ENCODE data around the gene BICD1. TPM values are rescaled to one million over a fixed set of nuclear protein-coding genes. Genes with fewer than 3 reads are reported as not detected.

The BICD1 gene
- total and polyA plus RNA-seq, 2 donors (not counting 1 experiment from before 2014, with no cell fraction given) = 11.1 to 12.4 TPM

DNA sequence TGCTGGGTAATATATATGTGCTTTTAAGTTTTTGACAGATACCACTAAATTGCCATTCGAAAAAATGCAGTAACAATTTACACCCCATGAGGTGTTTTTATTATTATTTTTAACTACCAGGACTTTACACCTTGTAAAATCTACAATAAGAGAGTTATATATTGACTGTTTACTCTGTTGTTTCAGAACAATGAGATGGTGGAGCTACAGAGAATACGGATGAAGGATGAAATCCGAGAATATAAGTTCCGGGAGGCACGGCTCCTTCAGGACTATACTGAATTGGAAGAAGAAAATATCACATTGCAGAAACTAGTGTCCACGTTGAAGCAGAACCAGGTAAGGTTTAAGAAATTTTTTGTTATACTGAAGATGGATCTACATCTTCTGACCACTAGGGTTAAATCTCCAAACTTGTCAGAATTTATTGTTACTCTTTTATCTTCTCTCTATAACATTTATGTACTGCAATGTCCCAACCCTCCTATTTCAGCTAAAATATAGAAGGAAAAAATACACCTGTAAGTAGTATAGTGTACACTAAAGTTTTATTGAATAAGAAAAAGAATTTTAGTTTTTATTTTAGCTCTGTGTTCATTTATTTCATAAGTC is 187.3 kb downstream of the BICD1 start:
- H3K4me3 ChIP-seq (replicated peaks in 1 of 4; ENCODE audit: control extremely low read depth in 1 of 4, insufficient read depth in 1 of 4, low read depth in 3 of 4, low read length in 4 of 4) = no peak overlapping the region
- no peak overlapping the region for H2AFZ ChIP-seq (ENCODE audit: low read length)
- H4K20me1 ChIP-seq (ENCODE audit: control insufficient read depth, extremely low read depth, insufficient read depth, low read length) = no peaks in the 10 kb centered on the region
- DNase-seq (ENCODE audit: low read depth in 2 of 2) = no peak
- H3K9ac ChIP-seq (ENCODE audit: insufficient read depth, low read length) = no peak overlapping the region
- no peak overlapping the region for H3K27ac ChIP-seq (ENCODE audit: insufficient read depth, low read length)
- H3K4me1 ChIP-seq (ENCODE audit: control insufficient read depth, extremely low read depth, insufficient read depth, low read length) = no peaks in the 10 kb centered on the region
- H3K9me3 ChIP-seq (ENCODE audit: control insufficient read depth, insufficient read depth, low read depth, low read length) = no peaks in the 10 kb centered on the region
- H3K4me2 ChIP-seq (ENCODE audit: extremely low read depth, insufficient read depth, low read length) = no peak overlapping the region
- H3K79me2 ChIP-seq (ENCODE audit: control insufficient read depth, insufficient read depth, low read length) = no peaks in the 10 kb centered on the region
- TF ChIP-seq, protein P1, sequence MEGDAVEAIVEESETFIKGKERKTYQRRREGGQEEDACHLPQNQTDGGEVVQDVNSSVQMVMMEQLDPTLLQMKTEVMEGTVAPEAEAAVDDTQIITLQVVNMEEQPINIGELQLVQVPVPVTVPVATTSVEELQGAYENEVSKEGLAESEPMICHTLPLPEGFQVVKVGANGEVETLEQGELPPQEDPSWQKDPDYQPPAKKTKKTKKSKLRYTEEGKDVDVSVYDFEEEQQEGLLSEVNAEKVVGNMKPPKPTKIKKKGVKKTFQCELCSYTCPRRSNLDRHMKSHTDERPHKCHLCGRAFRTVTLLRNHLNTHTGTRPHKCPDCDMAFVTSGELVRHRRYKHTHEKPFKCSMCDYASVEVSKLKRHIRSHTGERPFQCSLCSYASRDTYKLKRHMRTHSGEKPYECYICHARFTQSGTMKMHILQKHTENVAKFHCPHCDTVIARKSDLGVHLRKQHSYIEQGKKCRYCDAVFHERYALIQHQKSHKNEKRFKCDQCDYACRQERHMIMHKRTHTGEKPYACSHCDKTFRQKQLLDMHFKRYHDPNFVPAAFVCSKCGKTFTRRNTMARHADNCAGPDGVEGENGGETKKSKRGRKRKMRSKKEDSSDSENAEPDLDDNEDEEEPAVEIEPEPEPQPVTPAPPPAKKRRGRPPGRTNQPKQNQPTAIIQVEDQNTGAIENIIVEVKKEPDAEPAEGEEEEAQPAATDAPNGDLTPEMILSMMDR (conservative IDR thresholded peaks at IDR 0.05 in 1 of 2, IDR thresholded peaks at IDR 0.05 in 1 of 2; ENCODE audit: low read depth in 1 of 2, low read length in 2 of 2) = no peak
- TF ChIP-seq EZH2 (IDR thresholded peaks at IDR 0.05; ENCODE audit: low read length, missing control alignments) = no peak
- no peaks in the 10 kb centered on the region for H3K36me3 ChIP-seq (ENCODE audit: control insufficient read depth, insufficient read depth, low read length)
- H3K27me3 ChIP-seq (ENCODE audit: control insufficient read depth, insufficient read depth, low read length) = no peaks in the 10 kb centered on the region

DNA sequence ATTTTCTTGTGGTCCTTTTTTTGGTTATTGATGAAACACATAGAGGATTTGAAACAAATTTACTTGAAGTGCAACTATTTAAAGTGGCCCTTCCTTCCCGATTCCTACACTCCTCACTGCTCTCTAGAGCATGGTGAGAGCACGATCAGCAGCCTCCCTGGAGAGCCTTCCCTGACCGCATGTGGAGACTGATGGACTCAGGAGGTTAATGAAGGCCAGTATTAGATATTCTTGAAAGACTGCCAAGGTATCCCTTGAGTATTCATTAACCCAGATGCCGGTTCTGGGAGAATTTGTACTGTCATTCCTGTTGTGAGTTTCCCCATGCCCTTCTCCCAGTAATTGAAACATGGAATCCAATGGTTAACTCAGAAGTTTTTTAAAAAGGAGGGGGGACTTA is 189.9 kb downstream of the BICD1 start:
- no peak for DNase-seq (ENCODE audit: low read depth in 2 of 2)
- H4K20me1 ChIP-seq (ENCODE audit: control insufficient read depth, extremely low read depth, insufficient read depth, low read length) = no peaks in the 10 kb centered on the region
- H3K27ac ChIP-seq (ENCODE audit: insufficient read depth, low read length) = no peak overlapping the region
- no peak overlapping the region for H3K4me2 ChIP-seq (ENCODE audit: extremely low read depth, insufficient read depth, low read length)
- TF ChIP-seq, protein P1 (conservative IDR thresholded peaks at IDR 0.05 in 1 of 2, IDR thresholded peaks at IDR 0.05 in 1 of 2; ENCODE audit: low read depth in 1 of 2, low read length in 2 of 2) = no peak
- no peak for TF ChIP-seq EZH2 (IDR thresholded peaks at IDR 0.05; ENCODE audit: low read length, missing control alignments)
- no peaks in the 10 kb centered on the region for H3K79me2 ChIP-seq (ENCODE audit: control insufficient read depth, insufficient read depth, low read length)
- H3K4me1 ChIP-seq (ENCODE audit: control insufficient read depth, extremely low read depth, insufficient read depth, low read length) = no peaks in the 10 kb centered on the region
- no peaks in the 10 kb centered on the region for H3K36me3 ChIP-seq (ENCODE audit: control insufficient read depth, insufficient read depth, low read length)
- H3K9ac ChIP-seq (ENCODE audit: insufficient read depth, low read length) = no peak overlapping the region
- no peak overlapping the region for H3K4me3 ChIP-seq (replicated peaks in 1 of 4; ENCODE audit: control extremely low read depth in 1 of 4, insufficient read depth in 1 of 4, low read depth in 3 of 4, low read length in 4 of 4)
- no peaks in the 10 kb centered on the region for H3K27me3 ChIP-seq (ENCODE audit: control insufficient read depth, insufficient read depth, low read length)
- no peak overlapping the region for H2AFZ ChIP-seq (ENCODE audit: low read length)
- no peaks in the 10 kb centered on the region for H3K9me3 ChIP-seq (ENCODE audit: control insufficient read depth, insufficient read depth, low read depth, low read length)

DNA sequence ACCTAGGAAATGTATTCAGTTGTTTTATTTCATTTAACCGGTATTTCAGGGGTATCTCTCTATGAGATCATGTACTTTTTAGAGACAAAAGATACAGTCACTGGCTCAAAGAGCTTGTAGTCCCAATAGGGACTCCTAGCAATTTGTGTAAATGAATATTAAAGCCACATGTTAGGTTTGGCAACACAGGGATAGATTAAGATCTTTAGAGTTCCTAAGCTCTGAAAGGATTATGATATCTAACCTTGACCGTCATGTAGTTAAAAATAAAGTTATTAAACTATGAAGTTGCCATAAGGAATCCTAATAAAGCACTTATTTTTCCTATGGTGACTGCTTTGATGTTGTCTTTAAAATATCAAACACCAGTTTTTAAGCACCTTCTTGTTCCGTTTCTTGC is 192.3 kb downstream of the BICD1 start:
- Histone ChIP-seq H3K4me2 (ENCODE audit: extremely low read depth, insufficient read depth, low read length) (no peak overlapping the region), H3K4me3 (replicated peaks in 1 of 4; ENCODE audit: control extremely low read depth in 1 of 4, insufficient read depth in 1 of 4, low read depth in 3 of 4, low read length in 4 of 4) (no peak overlapping the region), H3K27me3 (ENCODE audit: control insufficient read depth, insufficient read depth, low read length) (no peaks in the 10 kb centered on the region), H3K27ac (ENCODE audit: insufficient read depth, low read length) (no peak overlapping the region), H3K36me3 (ENCODE audit: control insufficient read depth, insufficient read depth, low read length) (no peaks in the 10 kb centered on the region), H3K9me3 (ENCODE audit: control insufficient read depth, insufficient read depth, low read depth, low read length) (no peaks in the 10 kb centered on the region), H3K9ac (ENCODE audit: insufficient read depth, low read length) (no peak overlapping the region), H4K20me1 (ENCODE audit: control insufficient read depth, extremely low read depth, insufficient read depth, low read length) (no peaks in the 10 kb centered on the region), H3K79me2 (ENCODE audit: control insufficient read depth, insufficient read depth, low read length) (no peaks in the 10 kb centered on the region), H3K4me1 (ENCODE audit: control insufficient read depth, extremely low read depth, insufficient read depth, low read length) (no peaks in the 10 kb centered on the region), H2AFZ (ENCODE audit: low read length) (no peak overlapping the region)
- TF ChIP-seq EZH2 (IDR thresholded peaks at IDR 0.05; ENCODE audit: low read length, missing control alignments) = no peak
- TF ChIP-seq, protein P1 (conservative IDR thresholded peaks at IDR 0.05 in 1 of 2, IDR thresholded peaks at IDR 0.05 in 1 of 2; ENCODE audit: low read depth in 1 of 2, low read length in 2 of 2) = no peak
- DNase-seq (ENCODE audit: low read depth in 2 of 2) = no peak
